Panc1 (cell line): Measurements from ENCODE around the gene BPIFA2. TPM values are rescaled to one million over a fixed set of nuclear protein-coding genes. Genes with fewer than 3 reads are reported as not detected.

ENCODE experiments used
- ATAC-seq: fragments of 200-7000 bp; cut with Tn5 transposase; 2 replicates; pipeline ENCODE4 v1.9.1; 2020; ENCODE audit warnings: mild to moderate bottlenecking, moderate library complexity
- BruUV-seq: library from RNA; stranded (reverse); fragments of 400-500 nt; replicated peaks from 2 replicates; lab custom pipeline; 2021; lab: Mats Ljungman, UMichigan
- CTCF ChIA-PET: fragments of 300-600 bp; sonication (Branson Sonifier 250); formaldehyde crosslinking; loops from one replicate; lab custom pipeline; 2022; ENCODE audit warnings: antibody characterized with exemption; lab: Charles Lee
- POLR2A ChIA-PET: fragments of 300-600 bp; sonication (Branson Sonifier 250); formaldehyde crosslinking; loops from one replicate; lab custom pipeline; 2022; ENCODE audit warnings: antibody characterized with exemption; lab: Charles Lee
- DNase-seq: peaks from one replicate; pipeline ENCODE4 v3.0.0-alpha.2; 2010; ENCODE audit warnings: low read depth, low spot score
- H3K27ac ChIP-seq: 2 replicates; pipeline ENCODE4 v1.5.1; 2011; ENCODE audit warnings: mild to moderate bottlenecking, low read length, inconsistent platforms
- H3K27me3 ChIP-seq: fragments of 200-500 bp; sonication (Bioruptor generic); 2 replicates; pipeline ENCODE4 v1.6.0; 2014; ENCODE audit warnings: low read length, inconsistent platforms; ENCODE audit not compliant: control insufficient read depth, insufficient read depth
- H3K36me3 ChIP-seq: fragments of 200-500 bp; sonication (Bioruptor generic); 2 replicates; pipeline ENCODE4 v1.5.1; 2014; ENCODE audit warnings: inconsistent platforms, mild to moderate bottlenecking, low read length, moderate library complexity; ENCODE audit not compliant: control insufficient read depth, insufficient read depth
- H3K4me1 ChIP-seq: 2 replicates; pipeline ENCODE4 v1.5.1; 2011; ENCODE audit warnings: inconsistent platforms, mild to moderate bottlenecking, low read length, moderate library complexity; ENCODE audit not compliant: control insufficient read depth, insufficient read depth
- H3K4me3 ChIP-seq, 2 experiments: 2 replicates each; pipeline ENCODE4 v1.5.1; 2011 to 2012; ENCODE audit warnings: low read depth in 2 of 2, low read length in 2 of 2, mild to moderate bottlenecking in 2 of 2, inconsistent platforms in 1 of 2, moderate library complexity in 1 of 2
- H3K9me3 ChIP-seq: fragments of 200-500 bp; sonication (Bioruptor generic); 2 replicates; pipeline ENCODE4 v1.5.1; 2014; ENCODE audit warnings: low read depth, mild to moderate bottlenecking, inconsistent platforms, low read length, moderate library complexity; ENCODE audit not compliant: control insufficient read depth, insufficient read depth
- POLR2AphosphoS5 ChIP-seq: IDR thresholded peaks from 2 replicates; pipeline ENCODE4 v1.6.1; 2012; ENCODE audit warnings: mild to moderate bottlenecking, low read depth, low read length, moderate library complexity
- SIN3A ChIP-seq: IDR thresholded peaks from 2 replicates; pipeline ENCODE4 v1.6.1; 2012; ENCODE audit warnings: low read depth, mild to moderate bottlenecking, low read length, moderate library complexity, borderline replicate concordance; ENCODE audit not compliant: insufficient read depth
- TCF7L2 ChIP-seq: IDR thresholded peaks from 2 replicates; pipeline ENCODE4 v1.6.1; 2011; ENCODE audit warnings: mild to moderate bottlenecking, low read depth, low read length, inconsistent platforms
- in situ Hi-C: cut with HindIII; loops from 2 replicates; pipeline ENCODE4 v1.10.0; 2016; ENCODE audit warnings: low sequenced_read_pairs, low pct_unique_long_range_greater_than_20kb
- intact Hi-C: fragments of 100-400 bp; cut with micrococcal nuclease; formaldehyde crosslinking; loops from one replicate; pipeline ENCODE4 v1.10.0; 2022; ENCODE audit not compliant: unreplicated experiment
- total RNA-seq: library from RNA; stranded (reverse); gene quantifications from one replicate; pipeline ENCODE4 v1.2.1, GENCODE V29; 2021; ENCODE audit not compliant: unreplicated experiment
- TF ChIP-seq, protein P1 (sequence below): fragments of 450-650 bp; IDR thresholded peaks from 2 replicates; pipeline ENCODE4 v1.5.1; 2017; ENCODE audit warnings: mild to moderate bottlenecking
- TF ChIP-seq, protein P2 (sequence below), 2 experiments: IDR thresholded peaks; 2 replicates each; pipeline ENCODE4 v1.6.1; 2011 to 2012; ENCODE audit warnings: low read depth in 2 of 2, control low read depth in 1 of 2, low read length in 1 of 2, mild to moderate bottlenecking in 1 of 2, moderate library complexity in 1 of 2; ENCODE audit not compliant: insufficient read depth in 1 of 2

BPIFA2 gene
- total RNA-seq, 1 experiment from 2014 or later: not detected

DNA sequence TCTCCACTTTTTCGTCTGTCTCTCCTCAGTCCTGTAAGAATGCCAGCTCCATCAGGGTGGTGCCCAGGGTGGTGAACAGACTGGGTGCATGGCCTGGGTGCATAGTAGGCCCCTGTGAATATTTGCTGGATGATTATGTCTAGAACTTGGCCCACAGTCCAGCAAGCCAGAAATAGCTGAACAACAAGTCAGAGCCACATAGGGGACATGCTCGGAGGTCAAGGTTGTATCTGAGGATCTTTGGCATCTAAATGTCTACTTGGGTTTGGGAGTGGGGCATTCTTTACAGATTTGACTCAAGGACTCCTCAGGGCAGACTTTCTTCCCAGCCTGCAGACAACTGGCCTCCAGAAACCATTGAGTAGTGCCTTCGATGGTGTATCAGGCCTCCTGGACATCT lies 31.1 kb downstream of the BPIFA2 start:
- CTCF ChIA-PET: interaction anchor here (0.6 kb wide), 1 partner anchor 175 kb away, joined by 3 read pairs; no protein-coding TSS in a partner anchor
- BruUV-seq: no TSS peak
- POLR2A ChIA-PET: no interaction called here

DNA sequence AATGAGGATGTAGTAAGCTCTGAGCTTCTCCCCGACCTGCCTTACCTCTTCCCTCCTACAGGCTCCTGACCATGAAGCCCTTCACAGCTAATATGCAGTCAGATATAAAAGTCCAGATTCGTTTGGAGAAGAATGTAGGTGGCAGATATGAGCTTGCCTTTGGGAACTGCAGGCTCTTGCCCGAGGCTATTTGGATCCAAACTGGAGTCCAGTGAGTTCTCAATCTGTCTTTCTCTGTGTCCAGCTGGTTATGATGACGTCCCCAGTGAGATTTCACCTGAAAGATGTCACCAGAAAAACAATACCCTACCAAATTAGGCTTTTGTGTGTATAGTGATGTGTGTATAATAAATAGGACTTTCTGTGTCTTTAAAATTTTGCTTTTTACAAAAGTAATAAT lies 34.5 kb downstream of the BPIFA2 start:
- Histone ChIP-seq H3K36me3 (no peaks in the 10 kb centered on the region), H3K27me3 (peaks cover 37% of the 10 kb centered on the region), H3K9me3 (no peaks in the 10 kb centered on the region), H3K4me1 (no peaks in the 10 kb centered on the region), H3K27ac (no peak overlapping the region), H3K4me3 (no peak overlapping the region)
- in situ Hi-C loops (no loop called here), intact Hi-C loops (no loop called here)
- BruUV-seq: no TSS peak
- ChIA-PET CTCF (no interaction called here), POLR2A (interaction anchor here (0.7 kb wide), 1 partner anchor 274 kb away, joined by 8 read pairs; no protein-coding TSS in a partner anchor)
- DNase-seq (no peak), ATAC-seq (no peak)
- TF ChIP-seq, protein P1, sequence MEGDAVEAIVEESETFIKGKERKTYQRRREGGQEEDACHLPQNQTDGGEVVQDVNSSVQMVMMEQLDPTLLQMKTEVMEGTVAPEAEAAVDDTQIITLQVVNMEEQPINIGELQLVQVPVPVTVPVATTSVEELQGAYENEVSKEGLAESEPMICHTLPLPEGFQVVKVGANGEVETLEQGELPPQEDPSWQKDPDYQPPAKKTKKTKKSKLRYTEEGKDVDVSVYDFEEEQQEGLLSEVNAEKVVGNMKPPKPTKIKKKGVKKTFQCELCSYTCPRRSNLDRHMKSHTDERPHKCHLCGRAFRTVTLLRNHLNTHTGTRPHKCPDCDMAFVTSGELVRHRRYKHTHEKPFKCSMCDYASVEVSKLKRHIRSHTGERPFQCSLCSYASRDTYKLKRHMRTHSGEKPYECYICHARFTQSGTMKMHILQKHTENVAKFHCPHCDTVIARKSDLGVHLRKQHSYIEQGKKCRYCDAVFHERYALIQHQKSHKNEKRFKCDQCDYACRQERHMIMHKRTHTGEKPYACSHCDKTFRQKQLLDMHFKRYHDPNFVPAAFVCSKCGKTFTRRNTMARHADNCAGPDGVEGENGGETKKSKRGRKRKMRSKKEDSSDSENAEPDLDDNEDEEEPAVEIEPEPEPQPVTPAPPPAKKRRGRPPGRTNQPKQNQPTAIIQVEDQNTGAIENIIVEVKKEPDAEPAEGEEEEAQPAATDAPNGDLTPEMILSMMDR: no peak
- no peak for TF ChIP-seq POLR2AphosphoS5

More for the DNA sequence above, 31.1 kb downstream of the BPIFA2 start:
- H3K36me3 ChIP-seq: no peaks in the 10 kb centered on the region
- no peaks in the 10 kb centered on the region for H3K9me3 ChIP-seq
- peaks cover 24% of the 10 kb centered on the region for H3K27me3 ChIP-seq
- in situ Hi-C loops (no loop called here), intact Hi-C loops (no loop called here)
- no peak overlapping the region for H3K4me3 ChIP-seq
- no peak for TF ChIP-seq SIN3A
- TF ChIP-seq, protein P2, sequence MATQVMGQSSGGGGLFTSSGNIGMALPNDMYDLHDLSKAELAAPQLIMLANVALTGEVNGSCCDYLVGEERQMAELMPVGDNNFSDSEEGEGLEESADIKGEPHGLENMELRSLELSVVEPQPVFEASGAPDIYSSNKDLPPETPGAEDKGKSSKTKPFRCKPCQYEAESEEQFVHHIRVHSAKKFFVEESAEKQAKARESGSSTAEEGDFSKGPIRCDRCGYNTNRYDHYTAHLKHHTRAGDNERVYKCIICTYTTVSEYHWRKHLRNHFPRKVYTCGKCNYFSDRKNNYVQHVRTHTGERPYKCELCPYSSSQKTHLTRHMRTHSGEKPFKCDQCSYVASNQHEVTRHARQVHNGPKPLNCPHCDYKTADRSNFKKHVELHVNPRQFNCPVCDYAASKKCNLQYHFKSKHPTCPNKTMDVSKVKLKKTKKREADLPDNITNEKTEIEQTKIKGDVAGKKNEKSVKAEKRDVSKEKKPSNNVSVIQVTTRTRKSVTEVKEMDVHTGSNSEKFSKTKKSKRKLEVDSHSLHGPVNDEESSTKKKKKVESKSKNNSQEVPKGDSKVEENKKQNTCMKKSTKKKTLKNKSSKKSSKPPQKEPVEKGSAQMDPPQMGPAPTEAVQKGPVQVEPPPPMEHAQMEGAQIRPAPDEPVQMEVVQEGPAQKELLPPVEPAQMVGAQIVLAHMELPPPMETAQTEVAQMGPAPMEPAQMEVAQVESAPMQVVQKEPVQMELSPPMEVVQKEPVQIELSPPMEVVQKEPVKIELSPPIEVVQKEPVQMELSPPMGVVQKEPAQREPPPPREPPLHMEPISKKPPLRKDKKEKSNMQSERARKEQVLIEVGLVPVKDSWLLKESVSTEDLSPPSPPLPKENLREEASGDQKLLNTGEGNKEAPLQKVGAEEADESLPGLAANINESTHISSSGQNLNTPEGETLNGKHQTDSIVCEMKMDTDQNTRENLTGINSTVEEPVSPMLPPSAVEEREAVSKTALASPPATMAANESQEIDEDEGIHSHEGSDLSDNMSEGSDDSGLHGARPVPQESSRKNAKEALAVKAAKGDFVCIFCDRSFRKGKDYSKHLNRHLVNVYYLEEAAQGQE (IDR thresholded peaks at IDR 0.05; ENCODE audit: insufficient read depth in 1 of 2, low read depth in 2 of 2, low read length in 1 of 2): no peak
- TF ChIP-seq TCF7L2: no peak
- TF ChIP-seq POLR2AphosphoS5: no peak
- TF ChIP-seq, protein P1: no peak
- H3K4me1 ChIP-seq: no peaks in the 10 kb centered on the region
- DNase-seq (no peak), ATAC-seq (no peak)
- no peak overlapping the region for H3K27ac ChIP-seq
